ENCODE results near the gene SLC66A3. TPM values are rescaled to one million over a fixed set of nuclear protein-coding genes. Genes with fewer than 3 reads are reported as not detected.
A peak's percentile ranks its signal among the peaks of the same experiment; 100 is the strongest.

The SLC66A3 gene
- 17.6 and 21.3 TPM in 2 replicates for total RNA-seq

GRCh38 chr2:11155381-11156035 is at the start of gene SLC66A3:
TSS of gene SLC66A3 (plus strand) at chr2:11155467. CDS start at chr2:11155547, 80 bp downstream.
- peak; percentile 77 for DNase-seq (ENCODE audit: low read depth)

GRCh38 chr2:11109002-11109401 is 46.3 kb upstream of the SLC66A3 start:
- H3K27me3 ChIP-seq (ENCODE audit: control insufficient read depth, insufficient read depth, low read length): no peaks in the 10 kb centered on the region
- no peaks in the 10 kb centered on the region for H3K36me3 ChIP-seq (ENCODE audit: control insufficient read depth, insufficient read depth, low read length)
- TF ChIP-seq CTCF (IDR thresholded peaks at IDR 0.05; ENCODE audit: insufficient read depth, low read length, severe bottlenecking): no peak
- FAIRE-seq (no peak), DNase-seq (ENCODE audit: low read depth) (no peak)
- H3K4me3 ChIP-seq (ENCODE audit: low read depth, low read length): no peak overlapping the region

More at GRCh38 chr2:11155381-11156035, at the start of gene SLC66A3:
- FAIRE-seq: no peak
- peak within 1 kb of the TSS; percentile 71 for H3K4me3 ChIP-seq (ENCODE audit: low read depth, low read length)
- H3K27me3 ChIP-seq (ENCODE audit: control insufficient read depth, insufficient read depth, low read length): no peaks in the 10 kb centered on the region
- TF ChIP-seq CTCF (IDR thresholded peaks at IDR 0.05; ENCODE audit: insufficient read depth, low read length, severe bottlenecking): peak; percentile 35
- no peaks in the 10 kb centered on the region for H3K36me3 ChIP-seq (ENCODE audit: control insufficient read depth, insufficient read depth, low read length)

GRCh38 chr2:11112870-11113428 is 42.3 kb upstream of the SLC66A3 start:
- no peak for DNase-seq (ENCODE audit: low read depth)
- peak; percentile 95 for FAIRE-seq
- no peak for TF ChIP-seq CTCF (IDR thresholded peaks at IDR 0.05; ENCODE audit: insufficient read depth, low read length, severe bottlenecking)
- no peak overlapping the region for H3K4me3 ChIP-seq (ENCODE audit: low read depth, low read length)
- H3K27me3 ChIP-seq (ENCODE audit: control insufficient read depth, insufficient read depth, low read length): no peaks in the 10 kb centered on the region
- no peaks in the 10 kb centered on the region for H3K36me3 ChIP-seq (ENCODE audit: control insufficient read depth, insufficient read depth, low read length)

- no peaks in the 10 kb centered on the region for H3K36me3 ChIP-seq (ENCODE audit: control insufficient read depth, insufficient read depth, low read length)
- H3K4me3 ChIP-seq (ENCODE audit: low read depth, low read length): no peak overlapping the region
- no peaks in the 10 kb centered on the region for H3K27me3 ChIP-seq (ENCODE audit: control insufficient read depth, insufficient read depth, low read length)
- FAIRE-seq (no peak), DNase-seq (ENCODE audit: low read depth) (no peak)
- TF ChIP-seq CTCF (IDR thresholded peaks at IDR 0.05; ENCODE audit: insufficient read depth, low read length, severe bottlenecking): no peak
These were observed 37.5 kb upstream of the SLC66A3 start for GRCh38 chr2:11117776-11118175.

GRCh38 chr2:11118761-11119160 is 36.5 kb upstream of the SLC66A3 start:
- H3K4me3 ChIP-seq (ENCODE audit: low read depth, low read length): no peak overlapping the region
- FAIRE-seq (no peak), DNase-seq (ENCODE audit: low read depth) (no peak)
- no peak for TF ChIP-seq CTCF (IDR thresholded peaks at IDR 0.05; ENCODE audit: insufficient read depth, low read length, severe bottlenecking)
- no peaks in the 10 kb centered on the region for H3K36me3 ChIP-seq (ENCODE audit: control insufficient read depth, insufficient read depth, low read length)
- no peaks in the 10 kb centered on the region for H3K27me3 ChIP-seq (ENCODE audit: control insufficient read depth, insufficient read depth, low read length)

Data from bronchial epithelial cell (primary cell).